Activated T-helper 2 cell treated with anti-CD3 and anti-CD28 coated beads, Interferon-gamma antibody, Interleukin-2, Interleukin-4, amounts not matched to agents 10 μg/mL and 5 μg/mL and 100 μg/mL, durations not matched to agents 14 hours and 24 hours and 36 hours (primary cell): Measurements from ENCODE around the gene JMJD7. TPM values are rescaled to one million over a fixed set of nuclear protein-coding genes. Genes with fewer than 3 reads are reported as not detected.

Source experiments
- DNase-seq: peaks from one replicate; pipeline ENCODE4 v3.0.0; 2021; ENCODE audit warnings: low spot score
- H3K27ac Mint-ChIP-seq: one replicate; pipeline ENCODE4 v1.8.0; 2021; ENCODE audit warnings: mixed read lengths
- H3K27me3 Mint-ChIP-seq: one replicate; pipeline ENCODE4 v1.8.0; 2021; ENCODE audit warnings: low read depth, mixed read lengths
- H3K36me3 Mint-ChIP-seq: one replicate; pipeline ENCODE4 v1.8.0; 2021; ENCODE audit warnings: low read depth, mixed read lengths
- H3K4me1 Mint-ChIP-seq: one replicate; pipeline ENCODE4 v1.8.0; 2021; ENCODE audit warnings: low read depth, mixed read lengths
- H3K4me3 Mint-ChIP-seq: one replicate; pipeline ENCODE4 v1.8.0; 2021; ENCODE audit warnings: low read depth, mild to moderate bottlenecking, moderate library complexity, mixed read lengths
- H3K9me3 Mint-ChIP-seq: one replicate; pipeline ENCODE4 v1.8.0; 2021; ENCODE audit warnings: mixed read lengths
- intact Hi-C: fragments of 100-400 bp; cut with micrococcal nuclease; formaldehyde crosslinking; loops from one replicate; pipeline ENCODE4 v1.15.1; 2023
- total RNA-seq: library from RNA; stranded (reverse); gene quantifications from 2 replicates; pipeline ENCODE4 v1.2.3, GENCODE V29; 2022

The JMJD7 gene
- total RNA-seq, 1 donor from 2014 or later, result 15.7 TPM

- Mint-ChIP-seq H3K27ac (no peak overlapping the region), H3K9me3 (no peaks in the 10 kb centered on the region)
These were observed 54.2 kb downstream of the JMJD7 start for GRCh38 chr15:41881920-41882688.

GRCh38 chr15:41882689-41883483 lies 55.0 kb downstream of the JMJD7 start:
- H3K27me3 Mint-ChIP-seq, result peaks cover 19% of the 10 kb centered on the region
- peaks cover 4% of the 10 kb centered on the region for H3K4me1 Mint-ChIP-seq
- DNase-seq, result no peak
- no peak overlapping the region for H3K4me3 Mint-ChIP-seq
- no peaks in the 10 kb centered on the region for H3K9me3 Mint-ChIP-seq
- no peaks in the 10 kb centered on the region for H3K36me3 Mint-ChIP-seq
- intact Hi-C loops, result no loop called here
- H3K27ac Mint-ChIP-seq, result no peak overlapping the region

More at GRCh38 chr15:41881920-41882688, 54.2 kb downstream of the JMJD7 start:
- Mint-ChIP-seq H3K4me1 (peaks cover 4% of the 10 kb centered on the region), H3K36me3 (no peaks in the 10 kb centered on the region), H3K4me3 (no peak overlapping the region), H3K27me3 (peaks cover 19% of the 10 kb centered on the region)
- no peak for DNase-seq
- intact Hi-C loops, result no loop called here

GRCh38 chr15:41883484-41883825 lies 55.6 kb downstream of the JMJD7 start:
- DNase-seq, result no peak
- intact Hi-C loops, result no loop called here
- Mint-ChIP-seq H3K4me1 (peaks cover 4% of the 10 kb centered on the region), H3K27me3 (peaks cover 19% of the 10 kb centered on the region), H3K27ac (no peak overlapping the region), H3K9me3 (no peaks in the 10 kb centered on the region), H3K36me3 (no peaks in the 10 kb centered on the region), H3K4me3 (no peak overlapping the region)

- Mint-ChIP-seq H3K4me1 (peaks cover 7% of the 10 kb centered on the region), H3K27ac (no peak overlapping the region), H3K36me3 (no peaks in the 10 kb centered on the region), H3K9me3 (no peaks in the 10 kb centered on the region), H3K27me3 (peaks cover 19% of the 10 kb centered on the region), H3K4me3 (no peak overlapping the region)
- DNase-seq, result no peak
- intact Hi-C loops, result no loop called here
These were observed 56.6 kb downstream of the JMJD7 start for GRCh38 chr15:41884458-41884857.

GRCh38 chr15:41885321-41885720 lies 57.4 kb downstream of the JMJD7 start:
- Mint-ChIP-seq H3K4me1 (peaks cover 7% of the 10 kb centered on the region), H3K9me3 (no peaks in the 10 kb centered on the region), H3K27me3 (peaks cover 16% of the 10 kb centered on the region), H3K27ac (no peak overlapping the region), H3K4me3 (no peak overlapping the region), H3K36me3 (no peaks in the 10 kb centered on the region)
- DNase-seq, result no peak
- intact Hi-C loops, result no loop called here

GRCh38 chr15:41885841-41886240 lies 57.9 kb downstream of the JMJD7 start:
- no peak overlapping the region for H3K4me3 Mint-ChIP-seq

GRCh38 chr15:41886741-41887140 lies 58.8 kb downstream of the JMJD7 start:
- no peaks in the 10 kb centered on the region for H3K36me3 Mint-ChIP-seq
- no peak overlapping the region for H3K4me3 Mint-ChIP-seq
- intact Hi-C loops, result no loop called here
- no peak for DNase-seq
- peaks cover 5% of the 10 kb centered on the region for H3K27me3 Mint-ChIP-seq
- peaks cover 6% of the 10 kb centered on the region for H3K4me1 Mint-ChIP-seq
- H3K27ac Mint-ChIP-seq, result no peak overlapping the region
- no peaks in the 10 kb centered on the region for H3K9me3 Mint-ChIP-seq

More at GRCh38 chr15:41885841-41886240, 57.9 kb downstream of the JMJD7 start:
- H3K9me3 Mint-ChIP-seq, result no peaks in the 10 kb centered on the region
- H3K27ac Mint-ChIP-seq, result no peak overlapping the region
- H3K36me3 Mint-ChIP-seq, result no peaks in the 10 kb centered on the region
- peaks cover 7% of the 10 kb centered on the region for H3K4me1 Mint-ChIP-seq
- intact Hi-C loops, result no loop called here
- H3K27me3 Mint-ChIP-seq, result peaks cover 11% of the 10 kb centered on the region
- DNase-seq, result no peak

GRCh38 chr15:41887161-41887560 lies 59.3 kb downstream of the JMJD7 start:
- Mint-ChIP-seq H3K27me3 (peaks cover 5% of the 10 kb centered on the region), H3K4me3 (no peak overlapping the region), H3K36me3 (no peaks in the 10 kb centered on the region), H3K9me3 (no peaks in the 10 kb centered on the region), H3K4me1 (peaks cover 6% of the 10 kb centered on the region), H3K27ac (no peak overlapping the region)
- intact Hi-C loops, result no loop called here
- DNase-seq, result no peak

Other genes with a start within 250 kb of the JMJD7 start
- gene MGA, start 167.7 kb upstream of the JMJD7 start, total RNA-seq, result 37.7 and 38.2 TPM in 2 replicates
- gene MAPKBP1, start 53.6 kb upstream of the JMJD7 start, total RNA-seq, result 24.7 and 25.7 TPM in 2 replicates
- gene PLA2G4B, start 10.8 kb downstream of the JMJD7 start, total RNA-seq, result 8.0 and 10.5 TPM in 2 replicates
- gene SPTBN5, start 66.0 kb downstream of the JMJD7 start, total RNA-seq, result 0.41 and 0.90 TPM in 2 replicates
- gene EHD4, start 144.5 kb downstream of the JMJD7 start, total RNA-seq, result 22.3 and 22.7 TPM in 2 replicates
- not detected in 2 replicates for gene PLA2G4E, start 192.9 kb downstream of the JMJD7 start, total RNA-seq